HG03342 (cell line): Measurements from ENCODE around the gene XRCC4.
"Not testable (repeated sequence)": the region's sequence is repeated elsewhere in the genome, so short reads cannot be mapped to it uniquely, and the experiment has no call there.

Experiments used
- ATAC-seq: cut with Tn5 transposase; IDR thresholded peaks from one replicate; pipeline ENCODE4 v1.9.1; 2021; ENCODE audit warnings: mild to moderate bottlenecking, moderate library complexity; ENCODE audit not compliant: unreplicated experiment

Gene XRCC4

GRCh38 chr5:83253720-83254119 lies 176.4 kb downstream of the XRCC4 start:
- ATAC-seq, result no peak

- no peak for ATAC-seq
Measured at GRCh38 chr5:83255268-83255667, 177.9 kb downstream of the XRCC4 start.

- ATAC-seq, result no peak
Measured at GRCh38 chr5:83256091-83256780, 178.9 kb downstream of the XRCC4 start.

GRCh38 chr5:83257684-83258083 lies 180.3 kb downstream of the XRCC4 start:
- ATAC-seq, result not testable (repeated sequence)

- ATAC-seq, result no peak
Measured at GRCh38 chr5:83265318-83265717, 188.0 kb downstream of the XRCC4 start.

- ATAC-seq, result no peak
Measured at GRCh38 chr5:83270311-83270710, 193.0 kb downstream of the XRCC4 start.

GRCh38 chr5:83277154-83277553 lies 199.8 kb downstream of the XRCC4 start:
- no peak for ATAC-seq

- ATAC-seq, result no peak
Measured at GRCh38 chr5:83277953-83278352, 200.6 kb downstream of the XRCC4 start.

GRCh38 chr5:83281176-83281575 lies 203.8 kb downstream of the XRCC4 start:
- ATAC-seq, result no peak

- ATAC-seq, result no peak
Measured at GRCh38 chr5:83281658-83282057, 204.3 kb downstream of the XRCC4 start.

- no peak for ATAC-seq
Measured at GRCh38 chr5:83283761-83284160, 206.4 kb downstream of the XRCC4 start.

GRCh38 chr5:83285661-83286398 lies 208.5 kb downstream of the XRCC4 start:
- ATAC-seq, result no peak

- ATAC-seq, result no peak
Measured at GRCh38 chr5:83294246-83294645, 216.9 kb downstream of the XRCC4 start.

- no peak for ATAC-seq
Measured at GRCh38 chr5:83299353-83299752, 222.0 kb downstream of the XRCC4 start.

- ATAC-seq, result peak; percentile 96
Measured at GRCh38 chr5:83306572-83307241, 229.4 kb downstream of the XRCC4 start.

- no peak for ATAC-seq
Measured at GRCh38 chr5:83312663-83313062, 235.3 kb downstream of the XRCC4 start.

- ATAC-seq, result no peak
Measured at GRCh38 chr5:83313436-83313835, 236.1 kb downstream of the XRCC4 start.

GRCh38 chr5:83321483-83322055 lies 244.2 kb downstream of the XRCC4 start:
- ATAC-seq, result no peak

GRCh38 chr5:83322273-83322924 lies 245.1 kb downstream of the XRCC4 start:
- ATAC-seq, result no peak

- ATAC-seq, result no peak
Measured at GRCh38 chr5:83323557-83324180, 246.3 kb downstream of the XRCC4 start.

- no peak for ATAC-seq
Measured at GRCh38 chr5:83331842-83332241, 254.5 kb downstream of the XRCC4 start.
